Activated CD4-positive, CD25-positive, alpha-beta regulatory T cell (primary cell): ENCODE data around the gene PTPMT1.
"Not testable (repeated sequence)": the region's sequence is repeated elsewhere in the genome, so short reads cannot be mapped to it uniquely, and the experiment has no call there.

Experiments
- DNase-seq, 4 experiments: peaks; one replicate each; lab custom pipeline; 2025; lab: John Stamatoyannopoulos, UW

The PTPMT1 gene

GRCh38 chr11:47546274-47546673, 19.1 kb upstream of the PTPMT1 start:
- DNase-seq: not testable (repeated sequence)

GRCh38 chr11:47550288-47551047, 14.9 kb upstream of the PTPMT1 start:
- no peak for DNase-seq

- DNase-seq: no peak
Measured at GRCh38 chr11:47551086-47551485, 14.3 kb upstream of the PTPMT1 start.

- DNase-seq: no peak
Measured at GRCh38 chr11:47552056-47552565, 13.3 kb upstream of the PTPMT1 start.

GRCh38 chr11:47552566-47553405, 12.6 kb upstream of the PTPMT1 start, which contains the start of gene CELF1:
TSS of gene CELF1 (minus strand) at chr11:47553132. CDS start at chr11:47499523, 53,609 bp downstream.
- peak; percentile 79 to 88 (median 86) for DNase-seq

- no peak for DNase-seq
Measured at GRCh38 chr11:47553406-47553743, 12.0 kb upstream of the PTPMT1 start.

- DNase-seq: not testable (repeated sequence)
Measured at GRCh38 chr11:47557004-47557403, 8.4 kb upstream of the PTPMT1 start.

- DNase-seq: no peak
Measured at GRCh38 chr11:47558695-47559094, 6.7 kb upstream of the PTPMT1 start.

- no peak for DNase-seq
Measured at GRCh38 chr11:47560426-47560825, 5.0 kb upstream of the PTPMT1 start.

- DNase-seq: not testable (repeated sequence)
Measured at GRCh38 chr11:47562393-47562792, 3.0 kb upstream of the PTPMT1 start.

- DNase-seq: not testable (repeated sequence)
Measured at GRCh38 chr11:47564366-47564765, 1.0 kb upstream of the PTPMT1 start.

- no peak for DNase-seq
Measured at GRCh38 chr11:47564933-47565339, 463 bp upstream of the PTPMT1 start.

GRCh38 chr11:47566149-47566698, 825 bp downstream of the PTPMT1 start:
- no peak for DNase-seq

GRCh38 chr11:47569646-47570045, 4.2 kb downstream of the PTPMT1 start:
- no peak for DNase-seq

- no peak for DNase-seq
Measured at GRCh38 chr11:47570651-47571356, 5.4 kb downstream of the PTPMT1 start.

- DNase-seq: no peak
Measured at GRCh38 chr11:47571357-47571729, 5.9 kb downstream of the PTPMT1 start.

- DNase-seq: no peak
Measured at GRCh38 chr11:47571895-47572294, 6.5 kb downstream of the PTPMT1 start.

GRCh38 chr11:47572715-47573255, 7.4 kb downstream of the PTPMT1 start:
- DNase-seq: no peak

GRCh38 chr11:47573321-47573720, 7.9 kb downstream of the PTPMT1 start:
- no peak for DNase-seq

GRCh38 chr11:47577460-47578041, 12.2 kb downstream of the PTPMT1 start:
- DNase-seq: no peak
